ENCODE results near the gene PARS2. TPM values are rescaled to one million over a fixed set of nuclear protein-coding genes. Genes with fewer than 3 reads are reported as not detected.
A peak's percentile ranks its signal among the peaks of the same experiment; 100 is the strongest.

Gene PARS2
- total RNA-seq, 4 donors from 2014 or later = 2.3 to 5.7 (median 3.1) TPM

DNA sequence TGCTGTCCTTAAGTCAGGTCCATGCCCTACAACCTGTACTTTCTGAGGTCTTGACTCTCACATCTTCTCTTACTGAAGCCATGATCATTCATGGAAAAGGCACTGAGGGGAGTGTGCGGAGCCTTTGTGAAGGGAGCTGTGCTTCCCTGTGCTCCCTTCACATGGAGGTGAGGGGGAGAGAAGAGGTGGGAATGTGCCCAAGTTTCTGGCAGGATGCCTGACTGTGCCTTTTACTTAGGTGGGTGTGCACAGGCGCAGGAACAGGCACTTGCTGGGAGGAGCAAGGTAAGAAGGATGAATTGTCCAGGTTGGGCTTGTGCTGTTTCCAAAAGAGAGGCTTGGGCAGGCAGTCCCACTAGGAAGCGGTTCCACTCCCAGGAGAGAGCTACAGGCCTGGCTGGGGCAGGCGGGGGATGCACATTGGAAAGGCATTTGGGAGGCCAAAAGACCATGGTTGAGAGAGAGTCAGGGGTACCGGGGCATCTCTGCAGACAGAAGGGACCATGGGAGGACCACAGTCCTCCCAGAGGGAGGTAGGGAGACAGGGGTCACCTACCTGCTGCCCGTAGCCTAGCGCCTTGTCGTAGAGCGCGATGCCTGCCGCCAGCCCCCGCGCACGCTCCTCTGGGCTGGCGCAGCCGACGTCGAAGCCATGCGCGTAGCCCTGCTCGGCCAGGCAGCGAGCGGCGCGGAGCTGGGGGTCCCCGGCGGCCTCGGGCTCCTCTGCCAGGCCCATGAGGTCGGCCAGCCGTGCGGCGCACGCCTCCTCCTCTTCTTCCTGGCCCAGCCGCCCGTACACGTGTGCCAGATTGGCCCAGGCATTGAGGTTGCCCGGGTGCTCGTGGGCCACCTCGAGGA lies 35.9 kb upstream of the PARS2 start:
- Histone ChIP-seq H3K9me3 (no peaks in the 10 kb centered on the region), H3K27me3 (peaks cover 0 to 35% (median 2%) of the 10 kb centered on the region in 4 donors), H3K4me1 (peaks cover 16 to 99% (median 32%) of the 10 kb centered on the region in 3 donors), H3K36me3 (peaks cover 0 to 9% (median 0%) of the 10 kb centered on the region in 3 donors), H3K27ac (peak overlapping the region; percentile 83 to 94 (median 92)), H3K4me3 (peak overlapping the region; percentile 52 to 65 (median 60))
- no peak for TF ChIP-seq POLR2A (IDR thresholded peaks at IDR 0.05)
- TF ChIP-seq, protein P1, sequence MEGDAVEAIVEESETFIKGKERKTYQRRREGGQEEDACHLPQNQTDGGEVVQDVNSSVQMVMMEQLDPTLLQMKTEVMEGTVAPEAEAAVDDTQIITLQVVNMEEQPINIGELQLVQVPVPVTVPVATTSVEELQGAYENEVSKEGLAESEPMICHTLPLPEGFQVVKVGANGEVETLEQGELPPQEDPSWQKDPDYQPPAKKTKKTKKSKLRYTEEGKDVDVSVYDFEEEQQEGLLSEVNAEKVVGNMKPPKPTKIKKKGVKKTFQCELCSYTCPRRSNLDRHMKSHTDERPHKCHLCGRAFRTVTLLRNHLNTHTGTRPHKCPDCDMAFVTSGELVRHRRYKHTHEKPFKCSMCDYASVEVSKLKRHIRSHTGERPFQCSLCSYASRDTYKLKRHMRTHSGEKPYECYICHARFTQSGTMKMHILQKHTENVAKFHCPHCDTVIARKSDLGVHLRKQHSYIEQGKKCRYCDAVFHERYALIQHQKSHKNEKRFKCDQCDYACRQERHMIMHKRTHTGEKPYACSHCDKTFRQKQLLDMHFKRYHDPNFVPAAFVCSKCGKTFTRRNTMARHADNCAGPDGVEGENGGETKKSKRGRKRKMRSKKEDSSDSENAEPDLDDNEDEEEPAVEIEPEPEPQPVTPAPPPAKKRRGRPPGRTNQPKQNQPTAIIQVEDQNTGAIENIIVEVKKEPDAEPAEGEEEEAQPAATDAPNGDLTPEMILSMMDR (IDR thresholded peaks at IDR 0.05) = no peak
- 58 to 71% methylated on average over 1 to 5 of the region's 39 CpGs for WGBS, 2 donors
- DNase-seq = no peak
- intact Hi-C loops (cut with DNase I) = loop anchor here (10.0 kb wide), 1 partner anchor 295 kb away; no protein-coding TSS in a partner anchor

DNA sequence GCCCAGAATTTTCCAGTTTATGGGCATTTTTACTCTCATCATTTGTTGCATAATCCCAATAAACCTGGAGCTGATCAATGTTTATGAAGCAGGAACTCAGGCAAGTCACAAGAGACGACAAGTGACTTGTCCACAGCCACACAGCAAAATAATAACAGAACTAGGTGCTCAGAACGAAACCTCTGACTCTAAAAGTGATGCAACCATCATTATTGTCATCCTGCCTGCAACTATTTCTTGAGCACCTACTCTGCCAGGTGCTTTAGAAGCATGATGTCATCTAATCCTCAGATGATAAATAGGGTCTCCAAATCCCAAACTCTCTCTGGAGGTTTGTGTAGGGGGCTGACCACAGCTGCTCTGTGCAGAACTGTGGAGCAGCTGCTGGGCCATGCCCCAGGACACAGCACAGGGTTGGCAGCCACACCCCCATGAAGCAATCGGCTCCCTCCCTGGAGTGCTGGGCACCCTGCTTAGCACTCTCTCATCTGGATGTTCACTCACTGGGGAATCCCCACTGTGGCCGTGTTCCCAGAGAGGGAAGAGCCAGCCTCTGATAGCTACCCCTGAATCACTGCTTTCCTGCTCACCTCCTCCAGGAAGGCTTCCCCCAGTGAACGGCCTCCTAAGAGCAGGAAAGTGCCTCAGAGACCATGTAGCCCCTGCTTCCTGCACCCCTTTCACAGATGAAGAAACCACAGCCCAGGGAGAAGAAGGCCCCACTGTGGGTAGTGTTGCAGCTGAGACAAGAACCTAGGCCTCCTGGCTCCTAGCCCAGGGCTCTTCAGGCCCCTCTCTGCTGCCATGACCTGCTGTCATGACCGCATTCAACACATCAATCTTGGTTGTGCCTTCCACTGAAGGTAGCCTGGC lies 34.7 kb upstream of the PARS2 start:
- TF ChIP-seq POLR2A (IDR thresholded peaks at IDR 0.05) = peak in 1 of 4 donors; percentile 27
- TF ChIP-seq, protein P1 (IDR thresholded peaks at IDR 0.05) = no peak
- peaks cover 0 to 9% (median 0%) of the 10 kb centered on the region in 3 donors for H3K36me3 ChIP-seq
- H3K4me1 ChIP-seq = peaks cover 21 to 99% (median 35%) of the 10 kb centered on the region in 3 donors
- no peaks in the 10 kb centered on the region for H3K9me3 ChIP-seq
- 8 to 32% methylated on average over 2 to 3 of the region's 6 CpGs for WGBS, 2 donors
- intact Hi-C loops (cut with DNase I) = no loop called here
- no peak for DNase-seq
- H3K27ac ChIP-seq = peak overlapping the region; percentile 83 to 94 (median 92)
- peaks cover 0 to 32% (median 2%) of the 10 kb centered on the region in 4 donors for H3K27me3 ChIP-seq
- peak overlapping the region; percentile 52 to 65 (median 60) for H3K4me3 ChIP-seq

DNA sequence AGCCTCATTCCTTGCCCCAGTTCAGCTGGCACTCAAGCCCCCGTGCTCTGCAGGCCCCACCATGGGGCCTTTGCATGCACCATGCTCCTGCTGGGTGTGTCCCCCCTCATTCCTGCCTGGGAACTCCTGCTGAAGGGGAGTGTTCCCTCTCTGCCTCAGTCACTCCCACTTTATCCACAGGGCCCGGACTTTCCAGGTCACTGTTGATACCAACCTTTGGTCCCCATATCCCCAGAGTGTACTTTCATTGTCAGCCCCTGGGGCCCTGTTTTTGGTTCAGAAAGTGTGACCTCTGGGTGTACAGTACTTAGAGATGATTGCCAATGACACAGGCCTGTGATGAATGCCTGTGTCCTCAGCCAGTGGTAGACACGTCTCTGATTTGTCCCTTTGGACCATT lies 33.9 kb upstream of the PARS2 start:
- WGBS, 2 donors = 43 to 51% methylated on average over 2 to 3 of the region's 3 CpGs
- intact Hi-C loops (cut with DNase I) = no loop called here
- no peak for DNase-seq
- Histone ChIP-seq H3K4me3 (peak overlapping the region; percentile 52 to 65 (median 60)), H3K27me3 (peaks cover 0 to 32% (median 2%) of the 10 kb centered on the region in 4 donors), H3K27ac (peak overlapping the region; percentile 83 to 94 (median 92)), H3K36me3 (peaks cover 0 to 10% (median 0%) of the 10 kb centered on the region in 3 donors), H3K4me1 (peaks cover 21 to 99% (median 32%) of the 10 kb centered on the region in 3 donors), H3K9me3 (no peaks in the 10 kb centered on the region)
- TF ChIP-seq, protein P1 (IDR thresholded peaks at IDR 0.05) = no peak
- no peak for TF ChIP-seq POLR2A (IDR thresholded peaks at IDR 0.05)

DNA sequence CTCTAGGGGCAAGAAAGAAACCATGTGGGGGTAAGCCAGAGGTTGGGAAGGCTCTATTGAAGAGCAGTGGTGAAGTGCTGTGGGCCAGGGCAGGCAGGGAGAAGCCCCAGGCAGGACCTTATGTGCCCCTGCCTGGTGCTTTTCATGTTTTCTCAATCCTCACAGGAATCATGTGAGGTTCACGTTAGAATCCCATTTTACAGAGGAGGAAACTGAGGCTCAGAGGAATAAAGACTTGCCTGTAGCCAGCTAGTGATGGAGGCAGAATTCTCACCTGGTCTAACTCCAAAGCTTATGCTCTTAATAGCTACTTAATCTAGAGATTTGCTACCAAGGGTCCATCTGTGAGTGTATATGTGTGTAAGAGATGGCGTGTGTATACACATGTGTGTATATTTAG lies 32.6 kb upstream of the PARS2 start:
- H3K27ac ChIP-seq = peak overlapping the region; percentile 68 to 94 (median 92)

More for the DNA sequence above, 32.6 kb upstream of the PARS2 start:
- intact Hi-C loops (cut with DNase I) = no loop called here
- no peak for TF ChIP-seq POLR2A (IDR thresholded peaks at IDR 0.05)
- TF ChIP-seq, protein P1 (IDR thresholded peaks at IDR 0.05) = no peak
- H3K4me3 ChIP-seq = no peak overlapping the region
- H3K36me3 ChIP-seq = peaks cover 0 to 23% (median 0%) of the 10 kb centered on the region in 3 donors
- H3K27me3 ChIP-seq = peaks cover 0 to 20% (median 2%) of the 10 kb centered on the region in 4 donors
- no peak for DNase-seq
- peaks cover 20 to 96% (median 30%) of the 10 kb centered on the region in 3 donors for H3K4me1 ChIP-seq
- WGBS, 2 donors = 88 to 91% methylated on average over 2 of the region's 2 CpGs
- peaks cover 0 to 5% (median 4%) of the 10 kb centered on the region in 3 donors for H3K9me3 ChIP-seq
